HG03342 (cell line): Measurements from ENCODE around the gene CNGB1.
A peak's percentile ranks its signal among the peaks of the same experiment; 100 is the strongest.
"Not testable (repeated sequence)": the region's sequence is repeated elsewhere in the genome, so short reads cannot be mapped to it uniquely, and the experiment has no call there.

Experiments used
- ATAC-seq: cut with Tn5 transposase; IDR thresholded peaks from one replicate; pipeline ENCODE4 v1.9.1; 2021; ENCODE audit warnings: mild to moderate bottlenecking, moderate library complexity; ENCODE audit not compliant: unreplicated experiment

CNGB1 gene

DNA sequence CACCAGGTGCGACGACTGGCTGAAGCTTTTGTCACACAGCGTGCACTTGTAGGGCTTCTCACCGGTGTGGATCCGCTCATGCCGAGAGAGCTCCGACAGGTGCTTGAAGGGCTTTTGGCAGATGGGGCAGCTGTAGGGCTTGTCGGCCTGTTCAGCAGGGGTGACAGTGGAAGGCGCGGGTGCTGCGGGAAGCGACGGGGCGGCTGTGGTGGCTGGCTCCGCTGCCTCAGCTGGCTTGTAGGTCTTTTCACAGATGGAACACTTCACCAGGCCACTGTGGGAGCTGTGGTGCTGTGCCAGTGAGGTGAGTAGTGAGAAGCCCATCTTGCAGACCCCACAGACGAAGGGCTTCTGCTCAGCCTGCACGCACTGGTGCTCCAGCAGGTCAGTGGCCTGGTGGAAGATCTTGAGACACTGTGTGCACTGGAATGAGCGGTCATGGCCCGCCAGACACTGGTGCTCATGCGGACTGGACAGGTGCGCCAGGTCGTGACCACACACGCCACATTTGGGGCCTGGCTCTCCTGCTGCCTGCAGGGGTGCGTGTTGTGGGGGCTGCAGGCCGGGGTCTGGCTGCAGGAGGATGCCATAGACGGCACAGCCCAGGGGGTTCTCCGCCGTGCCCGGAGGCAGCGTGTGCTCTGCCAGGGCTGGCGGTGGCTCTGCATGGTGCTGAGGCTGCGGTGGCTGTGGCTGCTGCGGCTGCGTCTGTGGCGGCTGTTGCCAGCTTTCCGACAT is 26.8 kb upstream of the CNGB1 start:
- no peak for ATAC-seq

DNA sequence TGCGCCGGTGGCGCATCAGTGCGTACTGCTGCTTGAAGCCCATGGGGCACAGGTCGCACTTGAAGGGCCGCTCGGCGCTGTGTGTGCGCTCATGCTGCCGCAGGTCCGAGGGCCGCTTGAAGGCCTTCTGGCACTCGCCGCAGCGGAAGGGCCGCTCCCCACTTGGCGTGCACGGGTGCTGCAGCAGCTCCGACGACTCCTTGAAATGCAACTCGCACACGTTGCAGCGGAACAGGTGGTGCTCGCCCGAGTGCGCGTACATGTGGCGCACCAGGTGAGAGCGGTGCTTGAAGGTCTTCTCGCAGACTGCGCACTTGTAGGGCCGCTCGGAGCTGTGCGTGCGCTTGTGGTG is 26.2 kb upstream of the CNGB1 start:
- no peak for ATAC-seq

DNA sequence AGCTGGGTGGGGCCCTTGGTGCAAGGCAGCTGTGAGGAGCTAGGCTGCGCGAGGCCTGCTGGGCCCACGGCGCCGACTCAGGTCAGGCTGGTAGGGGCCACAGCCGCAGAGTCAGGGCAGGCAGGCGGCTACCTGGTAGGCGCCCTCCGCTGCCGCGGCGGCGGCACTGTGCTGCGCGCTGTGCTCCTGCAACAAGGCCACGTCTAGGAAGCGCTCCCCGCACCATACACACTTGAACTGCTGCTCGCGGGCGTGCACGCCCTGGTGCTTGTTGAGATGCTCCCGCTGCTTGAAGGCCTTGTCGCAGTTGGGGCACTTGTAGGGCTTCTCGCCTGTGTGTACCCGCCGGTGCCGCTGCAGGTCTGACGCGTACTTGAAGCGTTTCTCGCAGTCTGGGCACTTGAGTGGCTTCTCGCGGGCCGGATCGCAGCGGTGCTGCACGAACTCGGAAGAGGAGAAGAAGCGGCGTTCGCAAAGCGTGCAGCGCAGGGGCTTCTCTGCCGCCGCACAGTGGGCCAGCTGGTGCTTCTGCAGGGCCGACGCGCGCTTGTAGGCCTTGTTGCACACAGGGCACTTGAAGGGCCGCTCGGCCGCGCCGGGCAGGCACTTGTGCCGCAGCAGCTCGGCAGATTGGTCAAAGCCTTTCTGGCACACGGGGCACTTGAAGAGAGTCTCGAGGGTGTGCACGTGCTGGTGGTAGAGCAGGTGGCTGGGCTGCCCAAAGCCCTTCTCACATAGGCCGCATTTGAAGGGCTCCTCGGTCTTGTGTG is 25.7 kb upstream of the CNGB1 start:
- no peak for ATAC-seq

DNA sequence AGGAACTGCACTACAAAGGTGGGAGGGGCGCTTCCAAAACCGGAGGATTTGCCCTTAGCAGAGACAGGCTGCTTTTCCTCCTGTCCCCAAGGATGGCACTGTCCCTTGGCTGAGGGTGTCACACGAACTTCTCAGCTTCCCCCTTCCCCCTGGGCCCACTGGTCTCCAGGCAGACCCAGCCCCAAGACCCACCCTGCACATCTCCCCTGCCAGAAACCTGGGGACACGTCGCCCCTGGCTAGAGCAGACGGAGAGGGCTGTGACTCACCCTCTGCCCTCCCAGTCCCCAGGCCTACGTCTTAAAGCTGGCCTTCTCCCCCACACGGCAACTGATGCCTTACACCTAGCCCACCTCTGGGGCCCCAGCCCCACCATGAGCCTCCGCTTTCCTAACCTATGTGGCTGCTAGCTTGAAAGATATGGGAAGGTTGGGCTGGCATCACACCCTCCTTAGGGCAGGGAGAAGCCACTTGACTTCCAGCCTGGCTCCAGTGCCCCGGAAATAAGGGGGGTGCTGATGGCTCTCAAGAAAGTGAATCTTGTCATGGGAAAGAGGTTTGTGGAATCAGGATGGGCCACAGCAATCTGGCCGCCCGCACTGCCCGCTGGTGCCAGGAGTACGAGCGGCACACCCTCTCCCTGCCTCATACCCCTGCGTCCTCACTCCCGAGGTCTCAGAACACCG is 24.9 kb upstream of the CNGB1 start:
- ATAC-seq, result no peak

DNA sequence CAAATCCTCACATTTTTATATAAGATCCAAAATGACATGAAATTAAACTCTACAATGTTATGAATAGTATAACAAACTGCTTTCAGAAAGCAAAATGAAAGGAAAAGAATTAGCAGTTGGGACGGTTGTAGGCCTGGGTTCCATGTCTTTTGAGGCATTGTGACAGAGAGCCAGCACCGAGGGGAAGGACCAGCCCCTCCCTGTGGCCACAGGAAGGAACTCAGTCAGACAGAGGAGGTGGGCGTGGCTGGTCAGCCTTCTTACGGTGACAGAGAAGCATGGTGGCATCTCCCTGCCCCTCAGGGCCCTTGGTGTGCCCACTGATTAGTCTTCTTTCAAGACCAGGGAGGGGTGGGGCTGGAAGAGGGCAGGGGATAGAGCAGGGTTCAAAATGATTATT is 23.9 kb upstream of the CNGB1 start:
- ATAC-seq, result peak; percentile 75

DNA sequence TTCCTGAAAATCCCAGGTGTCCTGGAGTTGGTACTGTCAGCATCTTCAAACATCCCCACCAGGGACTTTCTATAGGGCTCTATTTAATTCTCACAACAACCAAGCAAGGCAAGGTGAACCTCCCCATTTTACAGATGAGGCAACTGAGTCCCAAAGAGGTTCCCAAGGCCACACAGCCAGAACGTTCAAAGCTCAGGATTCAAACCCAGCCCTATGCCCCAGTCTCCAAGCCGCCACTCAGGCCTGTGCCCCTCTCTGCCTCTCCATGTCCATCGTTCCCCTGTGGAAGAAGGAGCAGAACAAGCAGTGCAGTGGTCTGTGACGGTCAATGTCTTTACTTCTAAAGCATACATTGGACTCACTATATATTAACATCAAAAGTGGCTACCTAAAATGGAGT is 23.4 kb upstream of the CNGB1 start:
- ATAC-seq, result no peak

DNA sequence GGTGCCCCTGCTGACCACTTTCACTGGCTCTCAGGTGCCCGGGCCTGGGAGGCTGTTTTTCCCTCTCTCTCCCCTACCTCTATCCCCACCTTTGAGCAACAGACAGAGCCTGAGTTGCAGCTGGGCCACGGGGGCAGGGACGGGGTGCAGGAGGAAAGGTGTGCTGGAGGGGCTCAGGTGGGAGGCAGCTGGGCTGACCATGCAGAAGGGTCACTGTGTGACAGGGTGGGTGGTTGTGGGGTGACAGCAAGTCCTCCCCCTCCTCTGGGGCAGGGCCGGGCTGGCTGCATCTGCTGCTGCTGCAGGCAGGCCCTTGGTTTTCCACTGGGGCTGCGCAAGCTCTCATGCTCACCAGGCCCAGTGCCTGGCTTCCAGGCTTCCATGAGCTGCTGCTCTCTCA is 23.0 kb upstream of the CNGB1 start:
- ATAC-seq, result no peak

DNA sequence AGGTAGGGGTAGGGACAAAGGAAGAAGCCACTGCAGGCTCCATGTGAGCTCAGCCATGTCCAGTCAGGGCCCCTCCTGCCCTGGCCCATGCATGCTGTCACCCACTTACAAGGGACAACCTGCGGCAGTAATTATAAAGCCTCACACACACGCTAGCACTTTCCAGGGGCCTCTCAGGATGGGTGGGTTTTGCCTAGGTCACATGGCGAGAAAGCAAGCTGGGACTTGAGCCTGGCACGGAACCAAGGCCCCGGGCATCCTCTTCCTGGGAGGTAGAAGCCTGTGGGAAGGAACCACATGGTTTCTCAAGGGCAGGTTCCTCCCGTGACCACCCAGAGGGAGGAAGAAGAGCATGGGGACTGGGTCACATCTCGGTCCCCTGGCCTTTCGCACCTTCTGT is 22.5 kb upstream of the CNGB1 start:
- no peak for ATAC-seq

DNA sequence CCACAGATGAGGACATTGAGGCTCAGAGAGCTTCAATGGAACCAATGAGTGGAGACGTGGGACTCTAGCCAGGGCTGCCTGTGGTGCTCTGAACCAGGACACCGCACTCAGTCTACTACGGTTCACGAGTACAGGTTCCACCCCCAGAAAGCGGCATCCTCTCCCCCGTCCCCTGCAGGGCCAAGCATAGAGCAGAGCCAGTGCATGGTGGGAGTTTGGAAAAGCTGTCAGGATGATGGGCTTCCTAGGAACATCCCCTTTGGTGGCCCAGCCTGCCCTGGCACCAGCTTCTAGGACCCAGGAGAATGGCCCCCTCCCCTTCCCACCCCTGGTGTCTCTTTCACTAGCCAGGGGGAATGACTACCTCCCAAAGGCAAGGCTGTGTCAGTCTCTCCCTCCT is 21.2 kb upstream of the CNGB1 start:
- ATAC-seq, result no peak

DNA sequence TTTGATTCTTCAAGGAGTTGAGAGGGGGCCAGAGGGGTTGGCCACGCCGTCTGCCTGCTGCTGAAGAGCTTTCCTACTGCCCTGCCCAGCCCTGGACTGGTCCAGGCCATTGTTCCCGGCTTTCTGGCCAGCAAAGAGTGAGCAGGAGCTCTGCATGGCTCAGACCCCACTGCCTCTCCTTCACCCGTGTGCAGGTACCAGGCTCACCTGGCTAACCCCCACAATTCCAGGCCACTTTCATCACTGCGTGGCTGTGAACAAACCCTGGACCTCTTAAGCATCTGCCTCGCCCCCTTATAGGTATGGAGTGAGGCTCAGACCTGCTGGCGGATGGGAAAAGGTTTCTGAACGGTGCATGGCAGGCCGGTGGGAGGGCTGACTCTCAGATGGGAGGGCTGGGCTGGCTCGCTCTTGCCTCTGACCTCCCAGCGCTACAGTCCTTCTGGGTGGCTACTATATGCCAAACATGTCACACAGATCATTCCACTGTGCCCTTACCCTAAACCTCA is 20.7 kb upstream of the CNGB1 start:
- ATAC-seq, result no peak

DNA sequence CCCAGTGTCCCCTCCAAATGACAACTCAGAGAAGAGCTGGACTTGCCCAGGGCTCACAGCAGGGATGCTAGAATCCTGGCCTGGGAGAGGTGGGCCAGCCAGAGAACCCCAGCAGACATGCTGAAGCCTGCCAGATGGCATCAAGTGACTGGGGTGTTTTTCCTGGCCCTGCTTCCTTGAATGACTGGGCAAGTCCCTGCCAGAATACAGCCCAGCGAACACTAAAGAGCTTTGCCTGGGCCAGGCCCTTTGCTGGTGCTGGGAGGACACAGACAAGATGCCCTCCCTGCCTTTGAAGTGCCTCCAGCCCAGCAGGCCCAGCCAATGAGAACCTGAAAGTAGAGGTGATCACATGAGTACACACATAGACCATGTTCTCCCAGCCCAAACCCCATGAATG is 18.0 kb upstream of the CNGB1 start:
- no peak for ATAC-seq

DNA sequence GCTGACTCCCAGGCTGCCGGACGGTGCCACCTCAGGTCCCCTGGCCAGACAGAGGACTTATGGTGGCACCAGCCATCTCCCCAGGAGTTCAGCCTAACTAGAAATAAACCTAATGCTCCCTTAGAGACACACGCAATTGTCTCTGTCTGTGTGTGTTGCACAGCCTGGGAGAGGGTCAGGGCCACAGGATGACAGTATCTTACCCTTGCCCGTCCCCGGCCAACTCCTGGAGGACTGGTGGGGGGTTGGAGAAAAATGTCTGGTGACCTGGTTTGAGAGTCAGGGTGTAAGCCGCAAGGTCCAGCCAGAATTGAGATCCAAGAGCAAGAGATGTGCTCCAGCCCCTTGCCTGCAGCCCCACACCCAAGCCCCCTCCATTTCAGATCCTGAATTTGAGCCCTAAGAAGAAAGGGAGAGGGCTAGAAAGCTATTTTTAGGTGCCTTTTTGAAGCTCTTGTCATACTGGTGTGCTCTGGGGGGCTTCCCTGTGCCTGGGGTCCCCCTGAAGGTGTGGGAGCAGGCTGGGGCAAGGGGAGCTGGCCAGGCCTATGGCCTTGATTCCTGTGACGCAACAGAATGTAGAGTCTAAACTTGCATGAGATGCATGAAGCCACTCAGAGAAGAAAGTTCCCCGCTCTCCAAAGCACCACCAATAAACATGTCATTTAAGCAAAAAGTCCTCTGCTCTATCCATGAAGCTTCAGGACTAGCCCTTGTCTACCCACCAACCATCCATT is 16.7 kb upstream of the CNGB1 start:
- no peak for ATAC-seq

DNA sequence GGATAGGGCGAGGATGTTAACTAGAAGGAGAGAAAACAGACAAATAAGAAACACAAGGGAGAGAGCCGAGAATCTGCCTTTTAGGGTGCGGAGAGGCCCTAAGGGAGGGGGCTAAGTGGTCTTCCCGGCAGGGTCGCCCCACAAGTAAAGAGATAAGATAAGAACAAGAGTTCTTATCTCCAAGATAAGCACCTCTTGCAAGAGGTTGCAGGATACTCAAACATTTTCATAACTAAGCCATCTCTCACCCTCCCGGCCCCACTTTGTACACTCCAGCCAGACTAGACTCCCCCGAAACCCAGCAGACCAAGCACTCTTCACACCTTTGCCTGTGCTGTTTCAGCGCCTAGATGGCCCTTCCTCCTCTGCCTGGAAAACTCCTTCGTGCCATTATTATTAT is 15.3 kb upstream of the CNGB1 start:
- ATAC-seq, result no peak

DNA sequence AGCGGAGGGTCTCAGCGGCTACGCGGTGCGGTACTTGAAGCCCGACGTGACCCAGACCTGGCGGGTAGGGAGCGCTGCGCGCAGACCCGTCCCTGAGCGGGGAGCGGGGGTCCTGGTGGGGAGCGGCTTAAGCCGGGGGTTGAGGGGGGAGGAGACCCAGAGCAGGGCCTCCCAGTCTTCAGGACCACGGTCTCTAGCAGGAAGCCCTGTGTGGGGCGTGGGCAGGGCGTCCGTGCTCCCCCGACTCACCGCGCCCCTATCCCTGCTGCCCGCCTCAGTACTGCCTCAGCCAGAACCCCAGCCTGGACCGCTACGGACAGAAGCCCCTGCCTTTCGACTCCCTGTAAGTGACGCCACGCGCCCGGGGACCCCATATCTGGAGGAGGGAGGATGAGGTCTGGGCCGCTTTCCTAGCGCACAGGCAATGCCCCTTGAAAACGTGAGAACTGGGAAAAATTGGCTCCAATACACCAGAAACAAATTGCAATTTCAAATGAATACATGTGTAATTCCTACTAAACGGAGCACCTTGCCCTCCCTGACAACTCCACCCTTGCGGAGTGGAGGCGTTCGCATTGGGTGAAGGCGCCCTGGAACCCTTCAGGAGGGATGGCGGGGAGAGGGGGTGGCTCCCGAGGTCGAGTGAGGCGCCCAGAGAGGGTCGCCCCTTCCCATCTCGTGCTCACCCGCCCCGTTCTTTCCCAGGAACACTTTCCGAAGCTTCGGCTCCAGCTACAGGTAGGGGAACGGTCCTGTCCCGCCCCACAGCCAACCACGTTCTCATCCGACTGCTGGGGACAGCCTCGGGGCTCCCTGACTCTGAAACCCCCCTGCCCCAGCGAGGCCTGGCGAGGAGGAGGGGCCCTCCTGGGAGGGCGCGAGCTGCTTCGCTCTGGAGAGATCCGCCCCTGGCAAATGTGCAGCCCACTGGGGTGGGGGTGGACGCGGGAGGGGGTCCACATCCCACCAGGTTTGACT is 14.6 kb upstream of the CNGB1 start:
- peak; percentile 15 for ATAC-seq

DNA sequence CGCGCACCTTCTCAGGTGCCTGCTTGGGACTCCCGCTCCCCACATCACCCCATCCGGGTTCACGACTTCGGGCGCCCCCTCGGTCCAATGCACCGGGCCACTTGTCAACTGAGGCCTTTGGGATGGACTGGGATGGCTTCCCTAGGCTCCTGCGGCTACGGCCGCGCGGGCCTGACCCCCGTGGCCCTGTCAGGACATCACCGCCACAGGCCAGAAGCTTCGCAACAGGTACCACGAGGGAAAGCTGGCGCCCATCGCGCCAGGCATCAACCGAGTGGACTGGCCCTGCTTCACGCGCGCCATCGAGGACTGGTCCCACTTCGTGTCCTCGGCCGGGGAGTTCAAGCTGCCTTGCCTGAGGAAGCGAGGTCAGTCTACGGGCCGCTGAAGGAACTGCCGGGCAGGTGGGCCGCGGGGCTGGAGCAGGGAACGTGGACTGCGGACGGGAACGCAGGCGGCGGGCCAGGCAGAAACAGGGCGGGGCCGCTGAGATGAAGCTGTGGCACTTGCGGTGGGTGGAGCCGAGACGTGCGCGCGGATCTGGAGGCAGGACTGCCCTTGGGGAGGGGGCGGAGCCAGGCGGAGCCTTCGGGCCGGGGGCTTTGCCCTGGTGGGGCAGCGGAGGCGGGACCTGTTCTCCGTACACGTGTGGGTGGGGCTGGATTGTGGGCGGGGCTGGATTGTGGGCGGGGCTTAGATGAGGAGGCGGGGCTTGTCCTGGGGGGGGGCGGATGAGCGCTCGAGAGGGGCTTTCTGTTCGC is 13.7 kb upstream of the CNGB1 start:
- ATAC-seq, result peak; percentile 77

DNA sequence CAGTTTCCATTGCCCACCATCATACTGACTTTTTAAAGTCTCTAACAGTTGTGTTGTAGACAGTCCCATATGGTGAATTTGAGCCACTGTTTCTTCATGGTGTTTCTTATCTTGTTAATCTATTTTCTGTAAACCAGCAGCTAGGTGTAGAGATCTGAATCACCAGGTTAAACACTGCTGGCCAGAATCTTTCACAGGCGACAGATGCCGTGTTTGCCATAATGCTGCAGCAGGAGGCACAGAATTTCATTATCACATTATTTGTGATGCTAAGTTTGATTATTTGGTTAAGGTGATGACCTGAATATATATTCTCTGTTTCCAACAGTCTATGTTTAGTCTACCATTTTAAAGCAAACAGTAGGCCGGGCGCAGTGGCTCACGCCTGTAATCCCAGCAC is 11.5 kb upstream of the CNGB1 start:
- no peak for ATAC-seq

DNA sequence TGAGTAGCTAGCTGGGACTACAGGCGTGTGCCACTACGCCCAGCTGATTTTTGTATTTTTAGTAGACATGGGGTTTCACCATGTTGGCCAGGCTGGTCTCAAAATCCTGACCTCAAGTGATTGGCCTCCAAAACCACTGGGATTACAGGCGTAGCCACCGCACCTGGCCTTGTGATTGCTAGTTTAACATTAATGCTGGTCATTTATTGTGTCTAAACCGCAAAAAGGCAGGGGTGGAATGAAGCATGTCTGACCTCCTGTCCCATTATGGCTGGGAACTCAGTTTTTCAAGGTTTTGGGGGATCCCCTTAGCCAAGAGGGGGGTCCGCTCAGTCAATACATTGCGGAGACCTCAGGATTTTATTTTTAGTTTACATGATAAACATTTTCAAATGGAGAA is 10.7 kb upstream of the CNGB1 start:
- ATAC-seq, result no peak

DNA sequence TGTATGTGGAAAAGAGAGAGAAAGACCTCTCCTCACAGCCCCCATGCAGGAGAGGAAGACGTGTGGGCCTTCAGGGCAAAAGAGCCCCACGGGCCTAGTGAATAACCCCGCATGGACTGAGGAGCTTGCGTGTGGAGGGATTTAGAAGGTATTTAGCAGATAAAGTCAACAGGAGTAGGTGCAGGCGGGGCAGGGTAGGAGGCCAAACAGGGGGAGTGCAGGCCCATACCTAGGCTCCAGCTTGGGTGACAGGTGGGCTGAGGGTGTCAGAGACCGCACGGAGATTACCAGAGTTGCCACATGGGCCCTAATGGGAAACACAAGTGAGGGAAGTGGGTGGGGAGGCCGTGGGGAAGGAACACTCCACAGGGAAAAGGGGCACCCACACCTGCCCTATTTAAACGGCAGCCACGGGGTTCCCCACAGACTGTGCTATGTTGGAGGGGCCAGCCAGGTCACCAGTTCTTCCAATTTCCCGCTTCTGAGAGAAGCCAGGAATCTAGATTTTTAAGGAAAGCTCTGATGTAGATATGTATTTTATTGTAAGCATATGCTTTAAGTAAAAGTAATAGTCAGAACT is 8.2 kb upstream of the CNGB1 start:
- ATAC-seq, result no peak

DNA sequence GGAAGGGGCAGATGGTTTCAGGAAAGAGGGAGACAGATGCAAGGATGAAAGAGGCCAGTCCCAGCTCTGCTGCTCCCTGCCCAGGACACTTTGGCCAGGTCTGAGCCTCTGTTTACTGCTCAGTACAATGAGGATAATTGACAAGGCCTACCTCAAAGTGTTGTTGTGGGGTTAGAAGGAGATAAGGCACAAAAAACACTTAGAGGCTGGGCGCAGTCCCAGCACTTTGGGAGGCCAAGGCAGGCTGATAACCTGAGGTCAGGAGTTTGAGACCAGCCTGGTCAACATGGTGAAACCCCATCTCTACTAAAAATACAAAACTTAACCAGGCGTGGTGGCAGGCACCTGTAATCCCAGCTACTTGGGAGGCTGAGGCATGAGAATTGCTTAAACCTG is 7.1 kb upstream of the CNGB1 start:
- not testable (repeated sequence) for ATAC-seq
